DOHH2 (cell line): ENCODE results near the gene CALHM5.

ENCODE experiments used
- CTCF ChIP-seq: fragments of 200-600 bp; sonication (generic); IDR thresholded peaks from one replicate; pipeline ENCODE4 v1.5.1; 2014; ENCODE audit warnings: antibody characterized with exemption, mild to moderate bottlenecking, low read depth, low read length; ENCODE audit not compliant: poor library complexity, severe bottlenecking
- EZH2phosphoT487 ChIP-seq: fragments of 200-600 bp; sonication (generic); IDR thresholded peaks from 2 replicates; pipeline ENCODE4 v1.6.1; 2017; ENCODE audit warnings: borderline replicate concordance, mild to moderate bottlenecking, antibody characterized with exemption, low read length, moderate library complexity, mixed read lengths

GRCh38 chr6:116514111-116514510 is 2.7 kb downstream of the CALHM5 start:
- TF ChIP-seq CTCF, result no peak
- TF ChIP-seq EZH2phosphoT487, result no peak
